SK-N-MC (cell line): ENCODE measurements around the gene KLHL6.

Source experiments
- EZH2 ChIP-seq: fragments of 200-600 bp; sonication (generic); IDR thresholded peaks from one replicate; pipeline ENCODE4 v1.6.1; 2017; ENCODE audit warnings: antibody characterized with exemption
- FOXP2 ChIP-seq: optimal IDR thresholded peaks from 2 replicates; pipeline ENCODE3; 2011; ENCODE audit warnings: mild to moderate bottlenecking, moderate library complexity; ENCODE audit not compliant: insufficient read depth; ENCODE audit errors: extremely low read length, control extremely low read depth
- POLR2AphosphoS5 ChIP-seq: IDR thresholded peaks from 2 replicates; pipeline ENCODE4 v1.6.1; 2012; ENCODE audit warnings: mild to moderate bottlenecking, low read depth, low read length, borderline replicate concordance

- no peak for TF ChIP-seq EZH2
- no peak for TF ChIP-seq POLR2AphosphoS5
- no peak for TF ChIP-seq FOXP2
These were observed 116.0 kb downstream of the KLHL6 start for GRCh38 chr3:183439515-183439914.
